Measurements from ENCODE around the gene ZBTB16. TPM values are rescaled to one million over a fixed set of nuclear protein-coding genes. Genes with fewer than 3 reads are reported as not detected.
A peak's percentile ranks its signal among the peaks of the same experiment; 100 is the strongest.

ZBTB16 gene
- total and polyA plus RNA-seq, 2 donors (not counting 3 experiments of a cell fraction or from before 2014, with no cell fraction given): 9.8 to 20.3 TPM

DNA sequence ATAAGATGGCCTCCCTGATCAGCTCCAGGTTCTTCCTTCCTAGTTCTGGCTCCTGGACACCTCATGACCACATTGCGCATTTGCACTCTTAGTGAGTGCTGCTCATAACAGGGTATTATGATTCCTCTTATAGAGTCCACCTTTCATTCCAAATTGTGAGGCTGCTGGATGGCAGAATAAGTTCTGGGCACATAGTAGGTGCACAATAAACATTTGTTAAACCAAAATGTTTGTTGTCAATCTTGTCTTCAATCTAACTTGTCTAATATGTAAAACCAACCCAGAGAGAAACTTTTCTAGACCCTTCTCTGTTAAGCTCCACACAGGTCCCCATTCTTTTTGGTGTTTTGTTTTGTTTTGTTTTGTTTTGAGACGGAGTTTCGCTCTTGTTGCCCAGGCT is 22.6 kb upstream of the ZBTB16 start:
- Histone ChIP-seq H3K4me1 (ENCODE audit: control insufficient read depth, extremely low read depth, insufficient read depth, low read length) (peaks cover 15% of the 10 kb centered on the region), H3K27me3 (ENCODE audit: control insufficient read depth in 2 of 2, insufficient read depth in 2 of 2, low read length in 2 of 2) (peaks cover 0 to 1% of the 10 kb centered on the region in 2 experiments), H4K20me1 (replicated peaks; ENCODE audit: control insufficient read depth, extremely low read depth, insufficient read depth, low read length) (no peaks in the 10 kb centered on the region), H3K4me2 (ENCODE audit: insufficient read depth, low read length) (peak overlapping the region; percentile 63), H3K27ac (ENCODE audit: insufficient read depth, low read depth, low read length) (peak overlapping the region; percentile 56), H3K9me3 (replicated peaks; ENCODE audit: control insufficient read depth, insufficient read depth, low read length) (no peaks in the 10 kb centered on the region), H3K9ac (replicated peaks; ENCODE audit: extremely low read depth, insufficient read depth, low read length) (peak overlapping the region; percentile 56), H3K79me2 (ENCODE audit: control insufficient read depth, insufficient read depth, low read length) (no peaks in the 10 kb centered on the region), H2AFZ (ENCODE audit: low read depth, low read length) (no peak overlapping the region), H3K36me3 (ENCODE audit: control insufficient read depth in 2 of 2, extremely low read depth in 1 of 2, insufficient read depth in 2 of 2, low read length in 2 of 2) (no peaks in the 10 kb centered on the region), H3K9me1 (replicated peaks; ENCODE audit: control insufficient read depth, extremely low read depth, insufficient read depth, low read length) (no peaks in the 10 kb centered on the region), H3K4me3 (replicated peaks in 1 of 3; ENCODE audit: insufficient read depth in 1 of 3, low read depth in 1 of 3, low read length in 3 of 3) (peak overlapping the region in 1 of 3 experiments; percentile 46)
- intact Hi-C loops (cut with micrococcal nuclease): loop anchor here (1.0 to 2.0 kb wide), 9 partner anchors 22 to 224 kb away; partner anchors contain the start of gene ZBTB16
- no peak for FAIRE-seq
- CTCF ChIA-PET: interaction anchor here (0.6 to 7.5 kb wide), 8 partner anchors 15 to 224 kb away, joined by 3 to 236 read pairs (median 6); partner anchors contain the start of gene ZBTB16
- no peak for DNase-seq (ENCODE audit: low read depth, low spot score)
- dilution Hi-C loops (cut with MboI; ENCODE audit: extremely low pct_ligation_motif_present, low sequenced_read_pairs): loop anchor here (25.0 kb wide), 1 partner anchor 225 kb away; no protein-coding TSS in a partner anchor
- no peak for TF ChIP-seq EZH2 (IDR thresholded peaks at IDR 0.05; ENCODE audit: borderline replicate concordance, low read depth, low read length, severe bottlenecking)
- TF ChIP-seq JUN (IDR thresholded peaks at IDR 0.05; ENCODE audit: borderline replicate concordance, insufficient read depth, insufficient read length, low read depth): no peak
- TF ChIP-seq POLR2AphosphoS5 (IDR thresholded peaks at IDR 0.05; ENCODE audit: insufficient read depth, low read depth, low read length): no peak
- no peak for TF ChIP-seq MYC (IDR thresholded peaks at IDR 0.05; ENCODE audit: low read depth, low read length)
- TF ChIP-seq FOS (IDR thresholded peaks at IDR 0.05; ENCODE audit: borderline replicate concordance, insufficient read depth, low read length): no peak
- TF ChIP-seq POLR2A (IDR thresholded peaks at IDR 0.05; ENCODE audit: low read depth, low read length): no peak
- no peak for TF ChIP-seq GATA2 (IDR thresholded peaks at IDR 0.05; ENCODE audit: insufficient read depth, insufficient read length, low read depth, low read length)
- TF ChIP-seq MAX (IDR thresholded peaks at IDR 0.05; ENCODE audit: insufficient read depth, insufficient read length): no peak
- TF ChIP-seq, protein P1, sequence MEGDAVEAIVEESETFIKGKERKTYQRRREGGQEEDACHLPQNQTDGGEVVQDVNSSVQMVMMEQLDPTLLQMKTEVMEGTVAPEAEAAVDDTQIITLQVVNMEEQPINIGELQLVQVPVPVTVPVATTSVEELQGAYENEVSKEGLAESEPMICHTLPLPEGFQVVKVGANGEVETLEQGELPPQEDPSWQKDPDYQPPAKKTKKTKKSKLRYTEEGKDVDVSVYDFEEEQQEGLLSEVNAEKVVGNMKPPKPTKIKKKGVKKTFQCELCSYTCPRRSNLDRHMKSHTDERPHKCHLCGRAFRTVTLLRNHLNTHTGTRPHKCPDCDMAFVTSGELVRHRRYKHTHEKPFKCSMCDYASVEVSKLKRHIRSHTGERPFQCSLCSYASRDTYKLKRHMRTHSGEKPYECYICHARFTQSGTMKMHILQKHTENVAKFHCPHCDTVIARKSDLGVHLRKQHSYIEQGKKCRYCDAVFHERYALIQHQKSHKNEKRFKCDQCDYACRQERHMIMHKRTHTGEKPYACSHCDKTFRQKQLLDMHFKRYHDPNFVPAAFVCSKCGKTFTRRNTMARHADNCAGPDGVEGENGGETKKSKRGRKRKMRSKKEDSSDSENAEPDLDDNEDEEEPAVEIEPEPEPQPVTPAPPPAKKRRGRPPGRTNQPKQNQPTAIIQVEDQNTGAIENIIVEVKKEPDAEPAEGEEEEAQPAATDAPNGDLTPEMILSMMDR (IDR thresholded peaks at IDR 0.05; ENCODE audit: extremely low read depth in 1 of 2, insufficient read depth in 1 of 2, low read depth in 1 of 2, low read length in 2 of 2): no peak
- no TSS peak for BruUV-seq (replicated peaks)
- POLR2A ChIA-PET: interaction anchor here (0.6 kb wide), 1 partner anchor 34 kb away, joined by 3 read pairs; no protein-coding TSS in a partner anchor

All from endothelial cell of umbilical vein (primary cell).